NCI-H460 (cell line): Measurements from ENCODE around the gene PIGK. TPM values are rescaled to one million over a fixed set of nuclear protein-coding genes. Genes with fewer than 3 reads are reported as not detected.
A peak's percentile ranks its signal among the peaks of the same experiment; 100 is the strongest.
"Not testable (repeated sequence)": the region's sequence is repeated elsewhere in the genome, so short reads cannot be mapped to it uniquely, and the experiment has no call there.

ENCODE experiments used
- DNase-seq: peaks from one replicate; pipeline ENCODE4 v3.0.0-alpha.2; 2016; ENCODE audit warnings: low read depth; ENCODE audit errors: extremely low read depth
- total RNA-seq: library from RNA; depleted of rRNA; stranded (reverse); fragments of >200 nt; shearing (Covaris generic); gene quantifications from 2 replicates; pipeline ENCODE4 v1.2.3, GENCODE V29; 2014

Gene PIGK
- total RNA-seq, 1 experiment from 2014 or later: 61.7 TPM

DNA sequence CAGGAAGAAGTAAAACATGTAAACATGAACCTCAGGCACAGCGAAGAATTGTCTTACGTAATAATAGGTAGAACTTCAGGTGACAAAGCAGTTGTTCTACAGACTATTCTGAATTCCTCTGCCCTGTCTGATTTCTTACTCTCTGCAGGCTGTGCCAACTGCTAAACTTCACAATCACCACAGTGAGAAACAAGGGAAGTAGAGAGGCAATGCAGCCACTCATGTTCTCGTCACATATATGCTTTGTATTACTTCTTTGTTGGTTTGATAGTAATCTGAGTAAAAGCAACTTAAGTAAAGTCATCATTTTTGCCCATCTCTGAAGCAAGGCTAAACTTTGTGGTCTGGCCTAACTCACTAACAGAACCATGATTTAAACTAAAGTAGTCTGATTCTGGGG lies 21.9 kb downstream of the PIGK start:
- no peak for DNase-seq

- no peak for DNase-seq
Observed at GRCh38 chr1:77193951-77194350, 25.3 kb downstream of the PIGK start.

GRCh38 chr1:77188770-77189169 lies 30.5 kb downstream of the PIGK start:
- DNase-seq: no peak

GRCh38 chr1:77186907-77187306 lies 32.3 kb downstream of the PIGK start:
- DNase-seq: not testable (repeated sequence)

- no peak for DNase-seq
Observed at GRCh38 chr1:77182083-77182482, 37.1 kb downstream of the PIGK start.

DNA sequence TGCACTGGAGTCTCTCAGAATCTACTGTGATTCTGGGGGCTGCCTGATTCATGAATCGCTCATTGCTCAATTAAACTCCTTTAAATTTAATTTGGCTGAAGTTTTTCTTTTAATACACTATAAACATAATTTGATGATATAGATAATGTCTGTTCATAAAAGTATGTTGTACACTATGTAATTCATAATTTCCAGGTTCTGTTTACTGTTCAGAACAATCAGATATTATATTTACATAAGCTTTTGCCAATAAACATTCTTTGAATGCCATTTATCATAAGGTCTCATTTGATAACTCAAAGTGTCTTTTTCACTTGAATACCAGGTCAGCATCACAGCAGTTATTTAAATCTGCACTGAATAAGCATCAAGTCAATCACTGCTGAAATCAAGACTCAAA lies 39.6 kb downstream of the PIGK start:
- no peak for DNase-seq

DNA sequence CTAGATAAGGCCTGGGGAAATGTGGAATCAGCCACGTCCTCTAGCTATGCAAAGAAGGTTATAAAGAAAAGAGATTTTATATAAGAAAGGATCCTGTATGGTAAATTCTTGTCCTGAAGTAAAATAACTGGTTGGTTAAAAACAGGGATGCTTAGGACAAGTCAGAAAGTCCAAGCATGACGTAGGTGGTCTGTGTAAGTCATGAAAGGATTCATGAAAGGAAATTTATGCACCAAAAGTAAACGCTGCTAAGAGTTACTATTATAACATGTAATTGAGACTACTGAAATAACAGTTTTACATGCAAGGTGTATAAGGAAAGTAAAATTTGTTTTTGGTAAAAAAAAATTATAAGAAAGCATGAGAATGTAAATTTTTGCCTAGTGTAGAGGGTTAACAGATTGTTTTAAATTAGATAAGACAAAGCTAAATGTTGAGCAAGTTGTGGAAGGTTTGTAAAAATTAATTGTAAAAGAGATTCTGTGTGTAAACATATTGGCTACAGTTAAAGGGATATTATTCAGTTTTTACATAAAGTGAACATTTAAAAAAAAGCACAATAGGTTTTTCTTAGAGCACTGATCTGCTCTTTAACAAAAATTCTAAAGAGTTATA lies 43.9 kb downstream of the PIGK start:
- no peak for DNase-seq

DNA sequence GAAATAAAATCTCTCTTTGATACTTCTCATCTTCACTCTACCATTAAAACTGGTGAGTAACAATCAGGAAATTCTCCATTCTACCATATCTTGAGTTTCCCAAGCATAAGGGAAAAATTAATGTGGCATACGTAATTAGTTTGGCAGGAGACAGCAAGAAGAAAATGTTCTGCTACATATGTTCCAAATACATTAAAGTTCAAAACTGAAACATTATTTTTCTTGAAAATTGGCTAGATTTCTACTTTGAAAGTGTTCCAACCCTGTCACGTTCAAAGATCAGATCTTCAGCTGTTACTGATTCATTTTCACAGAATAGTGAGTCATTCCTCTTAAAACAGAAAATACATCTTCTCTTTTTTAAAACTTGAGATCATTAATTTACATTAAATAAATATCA lies 48.5 kb downstream of the PIGK start:
- no peak for DNase-seq

GRCh38 chr1:77168358-77168757 lies 50.9 kb downstream of the PIGK start:
- DNase-seq: no peak

DNA sequence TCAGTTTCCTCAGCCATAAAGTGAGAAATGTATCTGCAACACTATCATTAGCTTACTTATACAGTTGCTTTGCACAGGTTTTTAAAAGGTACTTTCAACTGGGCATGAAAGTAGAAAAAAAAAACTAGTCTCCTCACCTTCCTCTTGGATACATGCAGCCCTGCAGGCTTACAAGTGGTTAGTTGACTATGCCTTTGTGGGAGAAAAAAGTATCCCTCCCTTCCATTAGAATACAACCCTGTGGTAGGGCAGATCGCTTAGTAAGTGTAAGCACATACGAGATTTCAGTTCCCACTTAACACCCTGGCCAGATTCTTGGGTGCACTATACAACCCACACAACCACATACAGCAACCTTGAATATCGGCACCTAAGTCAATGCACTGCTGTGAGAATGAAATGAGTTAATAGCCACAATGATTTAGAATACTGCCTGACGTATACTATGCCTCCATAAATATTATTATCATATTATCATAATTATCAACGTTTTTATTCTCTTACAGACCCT lies 54.7 kb downstream of the PIGK start:
- DNase-seq: no peak

DNA sequence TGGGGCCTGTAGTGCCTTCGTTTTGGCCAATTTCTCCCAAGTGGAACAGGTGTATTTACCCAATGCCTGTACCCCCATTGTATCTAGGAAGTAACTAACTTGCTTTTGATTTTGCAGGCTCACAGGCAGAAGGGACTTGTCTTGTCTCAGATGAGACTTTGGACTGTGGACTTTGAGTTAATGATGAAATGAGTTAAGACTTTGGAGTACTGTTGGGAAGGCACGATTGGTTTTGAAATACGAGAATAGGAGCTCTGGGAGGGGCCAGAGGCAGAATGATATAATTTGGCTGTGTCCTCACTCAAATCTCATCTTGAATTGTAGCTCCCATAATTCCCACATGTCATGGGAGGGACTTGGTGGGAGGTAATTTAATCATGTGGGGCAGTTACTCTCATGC lies 59.5 kb downstream of the PIGK start:
- not testable (repeated sequence) for DNase-seq

DNA sequence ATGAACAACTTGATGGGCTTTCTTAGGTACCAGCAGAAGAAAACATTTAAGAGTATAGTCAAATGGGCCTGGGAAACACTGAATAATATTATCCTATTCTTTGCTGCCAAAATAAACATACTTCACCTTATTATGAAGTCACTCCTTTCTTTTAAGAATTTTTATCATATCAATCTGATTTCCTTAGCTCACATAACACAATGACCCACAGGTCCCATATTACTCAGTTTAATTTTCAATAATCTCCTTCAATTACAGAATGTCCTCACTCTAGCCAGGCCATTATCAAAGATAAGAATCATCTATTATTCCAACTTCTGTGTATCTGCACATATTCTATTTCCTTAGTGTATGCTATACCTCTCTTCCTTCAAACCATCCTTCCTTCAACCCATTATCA lies 63.0 kb downstream of the PIGK start:
- no peak for DNase-seq

GRCh38 chr1:77146270-77146669 lies 73.0 kb downstream of the PIGK start:
- no peak for DNase-seq

GRCh38 chr1:77143529-77144121 lies 75.6 kb downstream of the PIGK start:
- DNase-seq: no peak

DNA sequence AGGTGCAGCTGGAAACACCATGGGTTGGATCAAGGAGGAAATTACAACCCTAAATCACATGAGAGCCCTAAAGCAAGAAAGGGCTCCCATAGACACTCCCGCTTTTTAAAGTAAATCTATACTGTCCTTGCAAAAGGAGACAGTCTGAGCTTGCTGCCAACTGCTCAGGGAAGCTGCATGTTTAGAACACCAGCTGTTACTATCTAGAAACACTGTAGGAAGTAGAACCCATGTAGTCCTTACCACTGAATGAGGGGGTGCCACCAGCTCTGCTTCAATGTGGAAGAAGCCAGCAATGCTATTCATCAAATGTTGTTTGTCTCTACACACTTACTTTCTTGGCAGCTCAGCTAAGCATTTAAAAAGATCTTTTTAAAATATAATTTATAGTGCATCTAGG lies 79.8 kb downstream of the PIGK start:
- no peak for DNase-seq

DNA sequence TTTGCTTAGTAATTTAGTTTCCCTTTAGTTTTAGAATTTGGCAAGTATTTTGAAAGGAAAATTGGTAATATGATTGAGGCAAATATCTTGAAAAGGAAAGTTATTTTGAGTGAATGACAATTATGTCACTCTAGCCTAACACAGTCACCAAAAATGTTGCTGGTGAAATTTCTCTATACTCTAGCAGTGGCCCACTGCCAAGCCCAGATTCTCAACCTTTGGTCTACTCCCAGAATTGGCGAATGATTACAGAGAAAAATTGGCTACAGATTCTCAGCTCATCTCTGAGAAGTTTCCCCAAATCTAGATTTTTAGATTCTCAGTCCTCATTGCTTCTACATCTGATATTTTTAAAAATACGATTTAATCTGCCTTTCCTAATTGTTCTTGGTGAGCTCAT lies 84.9 kb downstream of the PIGK start:
- no peak for DNase-seq

- no peak for DNase-seq
Observed at GRCh38 chr1:77133731-77134358, 85.4 kb downstream of the PIGK start.

DNA sequence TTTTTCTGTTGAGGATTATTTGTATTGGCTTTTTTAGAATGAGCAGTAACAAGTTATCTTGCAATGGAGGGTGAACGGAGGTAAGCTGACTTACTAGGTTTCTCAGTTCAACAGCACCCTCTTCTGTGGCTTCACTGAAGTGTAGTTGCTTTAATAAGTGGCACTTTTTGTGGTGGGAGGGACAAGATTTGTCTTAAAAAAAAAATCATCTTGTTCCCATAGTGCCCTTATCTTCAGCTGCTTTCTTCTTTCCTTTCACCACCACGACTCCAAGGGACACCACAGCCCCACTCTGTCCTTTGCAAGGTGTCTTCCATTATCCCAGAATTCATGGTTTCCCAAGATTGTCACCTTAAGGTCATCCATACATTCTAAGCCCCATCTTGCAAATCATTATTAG lies 92.9 kb downstream of the PIGK start:
- peak; percentile 56 for DNase-seq

DNA sequence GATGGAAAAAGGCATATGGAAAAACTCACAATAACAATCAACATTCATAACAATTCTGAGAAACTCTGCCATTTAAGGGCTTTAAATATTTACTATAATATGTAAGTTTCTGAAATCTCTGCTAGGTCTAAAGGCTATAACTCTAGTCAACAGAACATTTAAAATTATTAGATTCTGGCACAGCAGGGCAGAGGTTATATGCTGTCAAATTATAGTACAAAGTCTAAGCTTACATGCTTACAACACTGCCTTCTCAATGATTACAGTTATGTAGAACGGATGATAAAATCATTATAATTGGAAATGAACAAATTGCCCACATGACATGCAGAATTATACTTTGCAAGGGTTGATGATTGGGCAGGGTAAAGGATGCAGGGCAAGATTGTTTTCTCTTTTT lies 97.7 kb downstream of the PIGK start:
- DNase-seq: no peak

DNA sequence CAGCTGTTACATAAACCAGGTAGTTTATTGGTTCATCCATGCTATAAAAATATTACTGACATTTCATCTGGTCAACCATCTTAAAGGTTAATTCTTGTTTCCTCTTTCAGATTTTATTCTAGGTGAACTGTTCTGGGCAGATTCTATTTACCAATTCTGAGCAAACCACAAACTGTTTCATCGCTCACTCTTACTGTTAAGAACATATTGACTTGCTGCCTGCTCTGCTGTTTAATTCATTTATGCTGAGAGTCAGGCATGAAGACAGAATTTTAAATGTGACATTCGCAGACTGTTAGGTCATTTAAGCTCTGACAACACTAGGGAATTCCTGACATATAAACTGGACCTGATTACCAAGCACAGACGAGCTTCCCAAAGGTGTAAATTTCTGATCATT lies 98.3 kb downstream of the PIGK start:
- DNase-seq: no peak

DNA sequence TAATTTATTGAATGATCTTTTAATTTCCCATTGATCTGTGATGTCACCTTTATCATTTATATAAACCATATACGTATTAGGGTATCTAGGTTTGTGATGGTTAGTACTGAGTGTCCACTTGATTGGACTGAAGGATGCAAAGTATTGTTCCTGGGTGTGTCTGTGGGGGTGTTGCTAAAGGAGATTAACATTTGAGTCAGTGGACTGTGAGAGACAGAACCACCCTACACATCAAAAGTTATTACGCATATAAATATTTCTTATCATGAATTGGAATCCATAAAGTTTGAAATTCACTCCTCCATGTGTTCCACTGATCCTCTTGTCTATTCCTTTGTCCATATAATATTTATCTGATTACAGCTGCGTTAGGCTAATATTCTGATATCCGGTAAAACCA lies 100.5 kb downstream of the PIGK start:
- DNase-seq: no peak

DNA sequence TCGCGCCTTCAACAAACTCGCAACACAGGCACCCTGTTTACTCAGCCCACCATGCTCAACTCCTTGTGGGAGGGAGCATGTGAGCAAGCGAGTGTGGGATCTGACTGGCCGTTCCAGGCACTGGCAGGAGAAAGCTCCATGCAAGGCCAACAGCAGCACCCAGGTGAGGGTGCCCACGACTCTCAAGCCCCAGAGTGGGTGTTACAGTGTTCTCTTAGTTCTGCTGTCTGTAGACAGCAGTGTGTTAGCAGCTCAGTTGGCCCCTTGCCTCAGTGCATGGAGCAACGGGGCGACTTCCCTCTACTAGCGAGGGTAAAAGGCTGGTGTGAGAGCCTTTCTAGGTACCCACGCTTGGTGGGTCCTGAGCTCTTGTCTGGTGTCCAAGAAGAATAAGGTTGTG lies 114.6 kb downstream of the PIGK start:
- no peak for DNase-seq
